ENCODE results near the gene APP. TPM values are rescaled to one million over a fixed set of nuclear protein-coding genes. Genes with fewer than 3 reads are reported as not detected.

Gene APP
- total and polyA plus RNA-seq, 2 of the 13 experiments (the other 11 are each of a cell fraction or from before 2014, with no cell fraction given): 70.6 to 262 TPM

DNA sequence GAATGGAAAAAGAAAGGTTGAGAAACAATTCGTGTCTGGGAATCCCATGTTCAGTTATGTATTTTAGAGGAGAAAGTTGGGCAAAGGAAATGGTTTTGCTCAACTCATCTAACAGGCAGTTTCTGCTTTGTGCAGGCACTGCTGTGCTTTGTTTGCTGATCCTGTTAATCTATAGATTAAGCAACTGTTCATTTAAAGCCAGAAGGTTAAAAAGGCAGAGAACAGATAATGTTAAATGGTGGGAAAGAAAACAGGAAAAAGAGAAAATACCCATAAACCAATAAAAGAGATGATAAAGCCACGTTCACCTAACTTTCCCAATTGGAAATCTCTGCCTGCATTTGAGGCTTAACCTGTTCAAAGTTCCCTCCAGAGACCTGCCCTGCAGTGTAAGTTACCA, 70.0 kb downstream of the APP start:
- H3K9me3 ChIP-seq (ENCODE audit: low read length): no peaks in the 10 kb centered on the region
- no peak overlapping the region for H3K9ac ChIP-seq (ENCODE audit: insufficient read depth, low read depth, low read length)
- H3K36me3 ChIP-seq (replicated peaks in 1 of 2; ENCODE audit: control insufficient read depth in 1 of 2, insufficient read depth in 2 of 2, low read length in 2 of 2): no peaks in the 10 kb centered on the region
- in situ Hi-C loops (cut with HindIII; ENCODE audit: extremely low pct_ligation_motif_present, low pct_unique_long_range_greater_than_20kb): no loop called here
- H3K4me1 ChIP-seq (ENCODE audit: insufficient read depth, low read length): no peaks in the 10 kb centered on the region
- ChIA-PET POLR2A (no interaction called here), CTCF (ENCODE audit: low intra/inter-chr PET ratio, low total read pairs) (no interaction called here)
- WGBS (ENCODE audit: low lambda C conversion rate): 42% methylated on average over 2 of the region's 2 CpGs
- no peak overlapping the region for H3K4me2 ChIP-seq (ENCODE audit: low read depth, low read length)
- H3K4me3 ChIP-seq (replicated peaks in 1 of 3; ENCODE audit: insufficient read depth in 1 of 3, low read depth in 2 of 3, low read length in 3 of 3): no peak overlapping the region
- ATAC-seq: no peak
- DNase-seq (ENCODE audit: low spot score): no peak
- BruUV-seq (replicated peaks): no TSS peak
- 0 out of 2 replicates have a peak, but pooled peaks cover 5% of the 10 kb centered on the region for H4K20me1 ChIP-seq (ENCODE audit: insufficient read depth, low read length)
- FAIRE-seq: no peak
- H2AFZ ChIP-seq (ENCODE audit: low read length): no peak overlapping the region
- no peaks in the 10 kb centered on the region for H3K27me3 ChIP-seq (ENCODE audit: control insufficient read depth in 1 of 2, insufficient read depth in 2 of 2, low read length in 2 of 2)
- intact Hi-C loops (cut with micrococcal nuclease; ENCODE audit: unreplicated experiment): no loop called here
- peaks cover 1% of the 10 kb centered on the region for H3K79me2 ChIP-seq (ENCODE audit: insufficient read depth, low read length)
- H3K27ac ChIP-seq (ENCODE audit: extremely low read length, insufficient read depth, low read length): no peak overlapping the region
- TF ChIP-seq RBM39 (IDR thresholded peaks at IDR 0.05; ENCODE audit: low read depth, low read length, poor library complexity, severe bottlenecking): no peak
- TF ChIP-seq ZNF362 (CRISPR knock-in tag; IDR thresholded peaks at IDR 0.05; ENCODE audit: borderline replicate concordance): no peak
- no peak for TF ChIP-seq ZNF670 (CRISPR knock-in tag; IDR thresholded peaks at IDR 0.05; ENCODE audit: borderline replicate concordance)
- TF ChIP-seq ZNF33A (CRISPR knock-in tag; IDR thresholded peaks at IDR 0.05; ENCODE audit: borderline replicate concordance): no peak
- TF ChIP-seq, protein P1, sequence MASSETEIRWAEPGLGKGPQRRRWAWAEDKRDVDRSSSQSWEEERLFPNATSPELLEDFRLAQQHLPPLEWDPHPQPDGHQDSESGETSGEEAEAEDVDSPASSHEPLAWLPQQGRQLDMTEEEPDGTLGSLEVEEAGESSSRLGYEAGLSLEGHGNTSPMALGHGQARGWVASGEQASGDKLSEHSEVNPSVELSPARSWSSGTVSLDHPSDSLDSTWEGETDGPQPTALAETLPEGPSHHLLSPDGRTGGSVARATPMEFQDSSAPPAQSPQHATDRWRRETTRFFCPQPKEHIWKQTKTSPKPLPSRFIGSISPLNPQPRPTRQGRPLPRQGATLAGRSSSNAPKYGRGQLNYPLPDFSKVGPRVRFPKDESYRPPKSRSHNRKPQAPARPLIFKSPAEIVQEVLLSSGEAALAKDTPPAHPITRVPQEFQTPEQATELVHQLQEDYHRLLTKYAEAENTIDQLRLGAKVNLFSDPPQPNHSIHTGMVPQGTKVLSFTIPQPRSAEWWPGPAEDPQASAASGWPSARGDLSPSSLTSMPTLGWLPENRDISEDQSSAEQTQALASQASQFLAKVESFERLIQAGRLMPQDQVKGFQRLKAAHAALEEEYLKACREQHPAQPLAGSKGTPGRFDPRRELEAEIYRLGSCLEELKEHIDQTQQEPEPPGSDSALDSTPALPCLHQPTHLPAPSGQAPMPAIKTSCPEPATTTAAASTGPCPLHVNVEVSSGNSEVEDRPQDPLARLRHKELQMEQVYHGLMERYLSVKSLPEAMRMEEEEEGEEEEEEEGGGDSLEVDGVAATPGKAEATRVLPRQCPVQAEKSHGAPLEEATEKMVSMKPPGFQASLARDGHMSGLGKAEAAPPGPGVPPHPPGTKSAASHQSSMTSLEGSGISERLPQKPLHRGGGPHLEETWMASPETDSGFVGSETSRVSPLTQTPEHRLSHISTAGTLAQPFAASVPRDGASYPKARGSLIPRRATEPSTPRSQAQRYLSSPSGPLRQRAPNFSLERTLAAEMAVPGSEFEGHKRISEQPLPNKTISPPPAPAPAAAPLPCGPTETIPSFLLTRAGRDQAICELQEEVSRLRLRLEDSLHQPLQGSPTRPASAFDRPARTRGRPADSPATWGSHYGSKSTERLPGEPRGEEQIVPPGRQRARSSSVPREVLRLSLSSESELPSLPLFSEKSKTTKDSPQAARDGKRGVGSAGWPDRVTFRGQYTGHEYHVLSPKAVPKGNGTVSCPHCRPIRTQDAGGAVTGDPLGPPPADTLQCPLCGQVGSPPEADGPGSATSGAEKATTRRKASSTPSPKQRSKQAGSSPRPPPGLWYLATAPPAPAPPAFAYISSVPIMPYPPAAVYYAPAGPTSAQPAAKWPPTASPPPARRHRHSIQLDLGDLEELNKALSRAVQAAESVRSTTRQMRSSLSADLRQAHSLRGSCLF (CRISPR knock-in tag; IDR thresholded peaks at IDR 0.05; ENCODE audit: borderline replicate concordance): no peak
- TF ChIP-seq, protein P2, sequence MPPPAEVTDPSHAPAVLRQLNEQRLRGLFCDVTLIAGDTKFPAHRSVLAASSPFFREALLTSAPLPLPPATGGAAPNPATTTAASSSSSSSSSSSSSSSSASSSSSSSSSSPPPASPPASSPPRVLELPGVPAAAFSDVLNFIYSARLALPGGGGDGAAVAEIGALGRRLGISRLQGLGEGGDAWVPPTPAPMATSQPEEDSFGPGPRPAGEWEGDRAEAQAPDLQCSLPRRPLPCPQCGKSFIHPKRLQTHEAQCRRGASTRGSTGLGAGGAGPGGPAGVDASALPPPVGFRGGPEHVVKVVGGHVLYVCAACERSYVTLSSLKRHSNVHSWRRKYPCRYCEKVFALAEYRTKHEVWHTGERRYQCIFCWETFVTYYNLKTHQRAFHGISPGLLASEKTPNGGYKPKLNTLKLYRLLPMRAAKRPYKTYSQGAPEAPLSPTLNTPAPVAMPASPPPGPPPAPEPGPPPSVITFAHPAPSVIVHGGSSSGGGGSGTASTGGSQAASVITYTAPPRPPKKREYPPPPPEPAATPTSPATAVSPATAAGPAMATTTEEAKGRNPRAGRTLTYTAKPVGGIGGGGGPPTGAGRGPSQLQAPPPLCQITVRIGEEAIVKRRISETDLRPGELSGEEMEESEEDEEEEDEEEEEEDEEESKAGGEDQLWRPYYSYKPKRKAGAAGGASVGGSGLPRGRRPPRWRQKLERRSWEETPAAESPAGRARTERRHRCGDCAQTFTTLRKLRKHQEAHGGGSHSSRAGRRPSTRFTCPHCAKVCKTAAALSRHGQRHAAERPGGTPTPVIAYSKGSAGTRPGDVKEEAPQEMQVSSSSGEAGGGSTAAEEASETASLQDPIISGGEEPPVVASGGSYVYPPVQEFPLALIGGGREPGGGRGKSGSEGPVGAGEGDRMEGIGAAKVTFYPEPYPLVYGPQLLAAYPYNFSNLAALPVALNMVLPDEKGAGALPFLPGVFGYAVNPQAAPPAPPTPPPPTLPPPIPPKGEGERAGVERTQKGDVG (CRISPR knock-in tag; IDR thresholded peaks at IDR 0.05; ENCODE audit: borderline replicate concordance): no peak
- no peak for TF ChIP-seq ZFP41 (CRISPR knock-in tag; IDR thresholded peaks at IDR 0.05; ENCODE audit: borderline replicate concordance)
- no peak for TF ChIP-seq BRF2 (CRISPR knock-in tag; IDR thresholded peaks at IDR 0.05)
- no peak for TF ChIP-seq ZNF3 (CRISPR knock-in tag; IDR thresholded peaks at IDR 0.05)
- no peak for TF ChIP-seq ZNF18 (CRISPR knock-in tag; IDR thresholded peaks at IDR 0.05; ENCODE audit: insufficient replicate concordance)
- TF ChIP-seq TP53 (CRISPR knock-in tag; conservative IDR thresholded peaks at IDR 0.05): no peak
- TF ChIP-seq ZMAT3 (CRISPR knock-in tag; conservative IDR thresholded peaks at IDR 0.05): no peak

Data from HepG2 (cell line).